Gastroesophageal sphincter (tissue), 3 donors: ENCODE measurements around the gene STPG4.

ENCODE experiments used
- CTCF ChIP-seq, 4 experiments: fragments of 200-600 bp in 2 of 4; fragments of 450-650 bp in 2 of 4; sonication (generic) in 1 of 4; IDR thresholded peaks; one replicate each; pipeline ENCODE4 v1.5.1; 2017 to 2019; ENCODE audit warnings: antibody characterized with exemption in 4 of 4, mild to moderate bottlenecking in 2 of 4, moderate library complexity in 2 of 4
- EP300 ChIP-seq: sonication (generic); formaldehyde crosslinking; IDR thresholded peaks from one replicate; pipeline ENCODE4 v1.6.1; 2017; ENCODE audit warnings: antibody characterized with exemption, mild to moderate bottlenecking
- POLR2A ChIP-seq, 2 donors: fragments of 450-650 bp; IDR thresholded peaks; one replicate each; pipeline ENCODE4 v1.6.1; 2017; ENCODE audit warnings: antibody characterized with exemption in 2 of 2, mild to moderate bottlenecking in 2 of 2, moderate library complexity in 1 of 2

DNA sequence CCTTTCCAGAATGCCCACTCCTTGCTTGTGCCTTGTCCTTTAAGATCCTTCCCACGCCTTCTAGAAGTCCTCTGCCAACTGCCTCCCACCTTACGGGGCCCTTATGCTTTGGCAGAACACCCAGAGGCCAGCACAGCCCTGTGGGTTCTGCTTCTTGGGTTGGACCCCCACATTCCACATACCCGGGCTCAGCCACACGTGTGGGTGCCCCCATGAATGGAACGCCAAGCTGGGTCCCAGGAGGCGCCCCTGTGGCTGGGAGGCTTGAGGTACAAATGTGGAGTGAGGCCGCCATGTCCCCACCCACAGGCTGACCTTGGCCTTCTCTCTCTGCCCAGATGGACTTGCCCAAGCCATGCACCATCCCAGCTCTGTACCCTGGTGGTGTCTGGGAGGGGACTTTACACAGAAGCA is 74.2 kb downstream of the STPG4 start:
- TF ChIP-seq CTCF (IDR thresholded peaks at IDR 0.05) (no peak), EP300 (no peak), POLR2A (IDR thresholded peaks at IDR 0.05) (no peak)
